Effector CD4-positive, alpha-beta T cell (primary cell): ENCODE results near the gene ETNPPL. TPM values are rescaled to one million over a fixed set of nuclear protein-coding genes. Genes with fewer than 3 reads are reported as not detected.

Experiments
- DNase-seq: peaks from one replicate; pipeline ENCODE4 v3.0.0-alpha.2; 2020
- total RNA-seq: gene quantifications from one replicate; lab custom pipeline; 2026; lab: John Stamatoyannopoulos, UW

Gene ETNPPL
- not detected for total RNA-seq

- no peak for DNase-seq
Measured at GRCh38 chr4:108762559-108763225, at the start of gene ETNPPL. Gene ETNPPL (minus strand): TSS chr4:108763053. CDS start chr4:108762898, 155 bp downstream.

- no peak for DNase-seq
Measured at GRCh38 chr4:108811486-108811885, 48.6 kb upstream of the ETNPPL start.

- no peak for DNase-seq
Measured at GRCh38 chr4:108810087-108810486, 47.2 kb upstream of the ETNPPL start.

- DNase-seq: no peak
Measured at GRCh38 chr4:108804648-108805273, 41.9 kb upstream of the ETNPPL start.

- DNase-seq: no peak
Measured at GRCh38 chr4:108799306-108799705, 36.5 kb upstream of the ETNPPL start.

- no peak for DNase-seq
Measured at GRCh38 chr4:108796173-108796572, 33.3 kb upstream of the ETNPPL start.

- DNase-seq: no peak
Measured at GRCh38 chr4:108795733-108796132, 32.9 kb upstream of the ETNPPL start.

GRCh38 chr4:108794136-108794535, 31.3 kb upstream of the ETNPPL start:
- no peak for DNase-seq

- DNase-seq: no peak
Measured at GRCh38 chr4:108793415-108793814, 30.6 kb upstream of the ETNPPL start.

- no peak for DNase-seq
Measured at GRCh38 chr4:108788731-108789130, 25.9 kb upstream of the ETNPPL start.

- DNase-seq: no peak
Measured at GRCh38 chr4:108787724-108788123, 24.9 kb upstream of the ETNPPL start.

- DNase-seq: no peak
Measured at GRCh38 chr4:108787106-108787505, 24.3 kb upstream of the ETNPPL start.

GRCh38 chr4:108786351-108786750, 23.5 kb upstream of the ETNPPL start:
- no peak for DNase-seq

- no peak for DNase-seq
Measured at GRCh38 chr4:108783665-108784463, 21.0 kb upstream of the ETNPPL start.

GRCh38 chr4:108779958-108780357, 17.1 kb upstream of the ETNPPL start:
- no peak for DNase-seq

- DNase-seq: no peak
Measured at GRCh38 chr4:108777388-108777787, 14.5 kb upstream of the ETNPPL start.

- DNase-seq: no peak
Measured at GRCh38 chr4:108775921-108776320, 13.1 kb upstream of the ETNPPL start.

- no peak for DNase-seq
Measured at GRCh38 chr4:108774809-108775530, 12.1 kb upstream of the ETNPPL start.

- DNase-seq: no peak
Measured at GRCh38 chr4:108772402-108772801, 9.5 kb upstream of the ETNPPL start.

GRCh38 chr4:108766058-108766457, 3.2 kb upstream of the ETNPPL start:
- DNase-seq: no peak

GRCh38 chr4:108763986-108764385, 1.1 kb upstream of the ETNPPL start:
- DNase-seq: no peak

- DNase-seq: no peak
Measured at GRCh38 chr4:108763226-108763593, 357 bp upstream of the ETNPPL start.

GRCh38 chr4:108758498-108758897, 4.4 kb downstream of the ETNPPL start:
- no peak for DNase-seq
